K562 (cell line): ENCODE results near the gene UGT1A3. TPM values are rescaled to one million over a fixed set of nuclear protein-coding genes. Genes with fewer than 3 reads are reported as not detected.

Experiments
- ATAC-seq: fragments of 200-7000 bp; cut with Tn5 transposase; 3 replicates; pipeline ENCODE4 v1.9.1; 2020; ENCODE audit warnings: moderate library complexity
- BruUV-seq: library from RNA; stranded (reverse); fragments of 400-500 nt; replicated peaks from 2 replicates; lab custom pipeline; 2021; lab: Mats Ljungman, UMichigan
- CTCF ChIA-PET: fragments of 300-600 bp; formaldehyde crosslinking; extraction: SDS; loops from one replicate; lab custom pipeline; 2021; ENCODE audit warnings: low intra/inter-chr PET ratio; lab: Yijun Ruan, JAX
- POLR2A ChIA-PET: fragments of 300-600, 350-650 bp; sonication (Branson Sonifier 250); formaldehyde crosslinking; extraction: SDS; loops from one replicate; lab custom pipeline; 2021; ENCODE audit warnings: antibody characterized with exemption, inconsistent platforms; lab: Yijun Ruan, JAX
- DNase-seq, 4 experiments: peaks; one replicate each; pipeline versions ENCODE4 v3.0.0 to v3.0.0-alpha.2; 2011 to 2018; ENCODE audit warnings: low spot score in 3 of 4, mixed read lengths in 3 of 4; ENCODE audit errors: extremely low read depth in 1 of 4
- FAIRE-seq: peaks from 2 replicates; lab custom pipeline; 2011; peaks lifted over from hg19 to GRCh38; lab: Jason Lieb, UNC
- H2AFZ ChIP-seq: 2 replicates; pipeline ENCODE4 v1.6.0; 2011; ENCODE audit warnings: low read depth, low read length, control low read depth, inconsistent platforms
- H3K27ac ChIP-seq: fragments of 200-600 bp; 3 replicates; pipeline ENCODE4 v1.8.0; 2011; ENCODE audit warnings: low read depth, mild to moderate bottlenecking, control low read depth, inconsistent platforms, low read length, moderate library complexity, mixed read lengths; ENCODE audit errors: extremely low read depth
- H3K27me3 ChIP-seq, 2 experiments: fragments of 300-600 bp in 1 of 2; 2 replicates in 1 of 2; 3 replicates in 1 of 2; pipeline versions ENCODE4 v1.6.0 to v1.8.0; 2011; ENCODE audit warnings: inconsistent platforms in 2 of 2, low read length in 2 of 2, mild to moderate bottlenecking in 1 of 2, mixed read lengths in 1 of 2, moderate library complexity in 1 of 2; ENCODE audit not compliant: control insufficient read depth in 2 of 2, insufficient read depth in 2 of 2
- H3K36me3 ChIP-seq: fragments of 300-600 bp; 3 replicates; pipeline ENCODE4 v1.8.0; 2011; ENCODE audit warnings: mild to moderate bottlenecking, low read length, inconsistent platforms; ENCODE audit not compliant: control insufficient read depth, insufficient read depth
- H3K4me1 ChIP-seq, 2 experiments: fragments of 200-600 bp in 1 of 2; replicated peaks in 1 of 2; 2 replicates in 1 of 2; 3 replicates in 1 of 2; pipeline versions ENCODE4 v1.5.1 to v1.8.0; 2011; ENCODE audit warnings: inconsistent platforms in 2 of 2, low read length in 2 of 2, mild to moderate bottlenecking in 1 of 2, mixed read lengths in 1 of 2, moderate library complexity in 1 of 2; ENCODE audit not compliant: control insufficient read depth in 2 of 2, insufficient read depth in 2 of 2
- H3K4me2 ChIP-seq: 2 replicates; pipeline ENCODE4 v1.6.1; 2011; ENCODE audit warnings: low read length, control low read depth, inconsistent platforms, mixed read lengths; ENCODE audit not compliant: insufficient read depth
- H3K4me3 ChIP-seq: fragments of 200-600 bp; sonication (generic), shearing (Covaris generic); 2 replicates; pipeline ENCODE4 v1.5.1; 2016; ENCODE audit warnings: control low read depth, inconsistent platforms
- H3K79me2 ChIP-seq: fragments of 200-600 bp; 3 replicates; pipeline ENCODE4 v1.8.0; 2011; ENCODE audit warnings: low read length, inconsistent platforms; ENCODE audit not compliant: control insufficient read depth, insufficient read depth
- H3K9ac ChIP-seq, 2 experiments: 2 replicates each; pipeline versions ENCODE4 v1.6.0 to v1.6.1; 2011; ENCODE audit warnings: low read depth in 2 of 2, low read length in 2 of 2, control low read depth in 1 of 2, inconsistent platforms in 1 of 2, mild to moderate bottlenecking in 1 of 2, mixed read lengths in 1 of 2; ENCODE audit not compliant: insufficient read depth in 1 of 2
- H3K9me1 ChIP-seq: one replicate; pipeline ENCODE4 v1.6.0; 2011; ENCODE audit warnings: inconsistent platforms, mild to moderate bottlenecking, low read length, moderate library complexity; ENCODE audit not compliant: control insufficient read depth, insufficient read depth
- H3K9me3 ChIP-seq: replicated peaks from 2 replicates; pipeline ENCODE4 v1.5.1; 2011; ENCODE audit warnings: low read depth, low read length, inconsistent platforms; ENCODE audit not compliant: control insufficient read depth, insufficient read depth
- H4K20me1 ChIP-seq: replicated peaks from 2 replicates; pipeline ENCODE4 v1.6.1; 2011; ENCODE audit warnings: low read length, inconsistent platforms, mixed read lengths; ENCODE audit not compliant: control insufficient read depth, insufficient read depth
- CBFA2T3 ChIP-seq: fragments of 450-650 bp; IDR thresholded peaks from 2 replicates; pipeline ENCODE4 v1.6.1; 2017
- CBFB ChIP-seq: sonication (generic); formaldehyde crosslinking; IDR thresholded peaks from 2 replicates; pipeline ENCODE4 v1.4.0; 2020; ENCODE audit warnings: mild to moderate bottlenecking, missing genetic modification reagents
- MECOM ChIP-seq: fragments of 250-450 bp; sonication (Bioruptor Pico); IDR thresholded peaks from 2 replicates; pipeline ENCODE4 v1.8.0; 2022; ENCODE audit warnings: inconsistent platforms
- MYC ChIP-seq, 2 experiments: fragments of 250-450 bp in 1 of 2; sonication (Bioruptor Pico) in 1 of 2; IDR thresholded peaks; 2 replicates each; pipeline versions ENCODE4 v1.5.1 to v1.6.1; 2012 to 2021; ENCODE audit warnings: low read depth in 2 of 2, borderline replicate concordance in 1 of 2, improper control_type of control experiment in 1 of 2, low read length in 1 of 2, mild to moderate bottlenecking in 1 of 2, moderate library complexity in 1 of 2
- SIN3B ChIP-seq: fragments of 450-650 bp; IDR thresholded peaks from 2 replicates; pipeline ENCODE4 v1.6.1; 2017; ENCODE audit warnings: low read depth, mild to moderate bottlenecking, moderate library complexity
- SLC30A9 ChIP-seq: fragments of 250-450 bp; sonication (Bioruptor Pico); IDR thresholded peaks from 2 replicates; pipeline ENCODE4 v1.8.0; 2022; ENCODE audit warnings: mild to moderate bottlenecking, moderate library complexity
- SMARCE1 ChIP-seq: fragments of 450-650 bp; IDR thresholded peaks from 2 replicates; pipeline ENCODE4 v1.7.1; 2016; ENCODE audit warnings: mild to moderate bottlenecking
- ZNF347 ChIP-seq: fragments of 450-650 bp; formaldehyde crosslinking; IDR thresholded peaks from 2 replicates; pipeline ENCODE4 v1.4.0; 2020; ENCODE audit warnings: low read depth, mild to moderate bottlenecking, moderate library complexity
- WGBS: fragments of 100-300 bp; shearing (Covaris generic); methylation state at CpG from one replicate; pipeline ENCODE4 v1.1.6; 2016; ENCODE audit warnings: low coverage, mixed read lengths; ENCODE audit not compliant: insufficient coverage; ENCODE audit errors: missing lambda C conversion rate; 5-methylcytosine and 5-hydroxymethylcytosine counted together
- in situ Hi-C: fragments of 300-500 bp; cut with MboI; formaldehyde crosslinking; loops from 4 replicates; pipeline ENCODE4 v1.15.0; 2018; ENCODE audit warnings: inconsistent platforms, mixed read lengths
- intact Hi-C: fragments of 100-400 bp; cut with micrococcal nuclease; formaldehyde crosslinking; loops from 2 replicates; pipeline ENCODE4 v1.14.2; 2022
- polyA plus RNA-seq, 8 experiments: library from polyadenylated mRNA; depleted of rRNA in 4 of 8; stranded (reverse) in 5 of 8; unstranded in 3 of 8; fragments of >200 nt; fragmentation: Nextera tagmentation in 2 of 8; fragmentation: Illumina TruSeq in 1 of 8; extraction: Ambion mirVana in 2 of 8; extraction: Trizol in 1 of 8; gene quantifications; 2 replicates each; pipeline versions ENCODE4 v1.2.1 to v1.2.3, GENCODE V29; 2011 to 2014; ENCODE audit warnings: inconsistent platforms in 1 of 8, missing spikeins in 1 of 8
- total RNA-seq, 7 experiments: library from RNA; depleted of rRNA in 6 of 7; stranded (reverse); fragments of >200 nt in 6 of 7; fragmentation: Illumina TruSeq in 2 of 7; extraction: Trizol in 2 of 7; gene quantifications; 2 replicates each; pipeline versions ENCODE4 v1.2.1 to v1.2.3, GENCODE V29; 2011 to 2021; ENCODE audit warnings: low replicate concordance in 1 of 7
- TF ChIP-seq, protein P1 (sequence below): sonication (generic); formaldehyde crosslinking; IDR thresholded peaks from 2 replicates; pipeline ENCODE4 v1.4.0; 2020; ENCODE audit warnings: mild to moderate bottlenecking, missing genetic modification reagents
- TF ChIP-seq, protein P2 (sequence below): fragments of 250-450 bp; sonication (Bioruptor Pico); IDR thresholded peaks from 2 replicates; pipeline ENCODE4 v1.5.0; 2021; ENCODE audit warnings: mild to moderate bottlenecking, moderate library complexity
- TF ChIP-seq, protein P3 (sequence below), 2 experiments: fragments of 450-650 bp; conservative IDR thresholded peaks; 2 replicates each; pipeline ENCODE4 v1.6.1; 2017; ENCODE audit warnings: mild to moderate bottlenecking in 2 of 2, moderate library complexity in 2 of 2
- TF ChIP-seq, protein P4 (sequence below): fragments of 250-450 bp; sonication (Bioruptor Pico); IDR thresholded peaks from 2 replicates; pipeline ENCODE4 v1.5.0; 2020; ENCODE audit warnings: mild to moderate bottlenecking
- TF ChIP-seq, protein P5 (sequence below): fragments of 250-450 bp; sonication (Bioruptor Pico); IDR thresholded peaks from 2 replicates; pipeline ENCODE4 v1.5.1; 2021; ENCODE audit warnings: mild to moderate bottlenecking

Gene UGT1A3
- total and polyA plus RNA-seq, 9 of the 15 experiments (the other 6 are each of a cell fraction or from before 2014, with no cell fraction given), result not detected

DNA sequence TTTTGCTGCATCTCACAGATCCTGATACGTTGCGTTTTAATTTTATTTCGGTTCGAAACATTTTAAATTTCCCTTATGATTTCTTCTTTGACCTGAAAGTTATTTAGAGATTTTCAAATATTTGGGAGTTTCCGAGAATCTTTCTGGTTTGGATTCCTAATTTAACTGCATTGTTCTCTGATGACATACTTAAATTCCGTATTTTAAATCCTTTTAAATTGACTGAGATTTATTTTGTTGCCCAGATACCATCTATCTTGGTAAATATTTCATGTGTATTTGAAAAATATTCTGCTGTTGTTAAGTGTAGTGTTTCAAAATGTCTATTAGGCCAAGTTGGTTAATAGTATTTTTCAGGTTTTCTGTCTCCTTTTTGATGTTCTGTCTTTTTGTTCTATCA, 87.0 kb downstream of the UGT1A3 start:
- Histone ChIP-seq H3K9me1 (no peaks in the 10 kb centered on the region), H3K9ac (no peak overlapping the region), H3K79me2 (no peaks in the 10 kb centered on the region), H4K20me1 (no peaks in the 10 kb centered on the region; the same call in 1 of the 2 replicates), H2AFZ (no peak overlapping the region), H3K4me3 (no peak overlapping the region), H3K4me2 (no peak overlapping the region), H3K9me3 (no peaks in the 10 kb centered on the region), H3K27ac (no peak overlapping the region), H3K36me3 (no peaks in the 10 kb centered on the region), H3K27me3 (peaks cover 0 to 36% of the 10 kb centered on the region in 2 experiments; a peak in 3 of 5 replicates), H3K4me1 (no peaks in the 10 kb centered on the region; a peak in 1 of 5 replicates)
- ChIA-PET POLR2A (no interaction called here), CTCF (no interaction called here)
- BruUV-seq, result no TSS peak
- no peak for ATAC-seq
- FAIRE-seq, result no peak
- WGBS, result 3% methylated on average over 5 of the region's 6 CpGs
- in situ Hi-C loops, result no loop called here
- intact Hi-C loops, result no loop called here
- no peak for DNase-seq
- no peak for TF ChIP-seq SMARCE1
- TF ChIP-seq MYC (IDR thresholded peaks at IDR 0.05; ENCODE audit: low read depth, low read length), result no peak
- no peak for TF ChIP-seq MYC (CRISPR knock-in tag; IDR thresholded peaks at IDR 0.05; ENCODE audit: borderline replicate concordance, low read depth)
- TF ChIP-seq SIN3B, result no peak
- TF ChIP-seq, protein P1, sequence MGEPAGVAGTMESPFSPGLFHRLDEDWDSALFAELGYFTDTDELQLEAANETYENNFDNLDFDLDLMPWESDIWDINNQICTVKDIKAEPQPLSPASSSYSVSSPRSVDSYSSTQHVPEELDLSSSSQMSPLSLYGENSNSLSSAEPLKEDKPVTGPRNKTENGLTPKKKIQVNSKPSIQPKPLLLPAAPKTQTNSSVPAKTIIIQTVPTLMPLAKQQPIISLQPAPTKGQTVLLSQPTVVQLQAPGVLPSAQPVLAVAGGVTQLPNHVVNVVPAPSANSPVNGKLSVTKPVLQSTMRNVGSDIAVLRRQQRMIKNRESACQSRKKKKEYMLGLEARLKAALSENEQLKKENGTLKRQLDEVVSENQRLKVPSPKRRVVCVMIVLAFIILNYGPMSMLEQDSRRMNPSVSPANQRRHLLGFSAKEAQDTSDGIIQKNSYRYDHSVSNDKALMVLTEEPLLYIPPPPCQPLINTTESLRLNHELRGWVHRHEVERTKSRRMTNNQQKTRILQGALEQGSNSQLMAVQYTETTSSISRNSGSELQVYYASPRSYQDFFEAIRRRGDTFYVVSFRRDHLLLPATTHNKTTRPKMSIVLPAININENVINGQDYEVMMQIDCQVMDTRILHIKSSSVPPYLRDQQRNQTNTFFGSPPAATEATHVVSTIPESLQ (CRISPR knock-in tag), result no peak
- TF ChIP-seq, protein P2, sequence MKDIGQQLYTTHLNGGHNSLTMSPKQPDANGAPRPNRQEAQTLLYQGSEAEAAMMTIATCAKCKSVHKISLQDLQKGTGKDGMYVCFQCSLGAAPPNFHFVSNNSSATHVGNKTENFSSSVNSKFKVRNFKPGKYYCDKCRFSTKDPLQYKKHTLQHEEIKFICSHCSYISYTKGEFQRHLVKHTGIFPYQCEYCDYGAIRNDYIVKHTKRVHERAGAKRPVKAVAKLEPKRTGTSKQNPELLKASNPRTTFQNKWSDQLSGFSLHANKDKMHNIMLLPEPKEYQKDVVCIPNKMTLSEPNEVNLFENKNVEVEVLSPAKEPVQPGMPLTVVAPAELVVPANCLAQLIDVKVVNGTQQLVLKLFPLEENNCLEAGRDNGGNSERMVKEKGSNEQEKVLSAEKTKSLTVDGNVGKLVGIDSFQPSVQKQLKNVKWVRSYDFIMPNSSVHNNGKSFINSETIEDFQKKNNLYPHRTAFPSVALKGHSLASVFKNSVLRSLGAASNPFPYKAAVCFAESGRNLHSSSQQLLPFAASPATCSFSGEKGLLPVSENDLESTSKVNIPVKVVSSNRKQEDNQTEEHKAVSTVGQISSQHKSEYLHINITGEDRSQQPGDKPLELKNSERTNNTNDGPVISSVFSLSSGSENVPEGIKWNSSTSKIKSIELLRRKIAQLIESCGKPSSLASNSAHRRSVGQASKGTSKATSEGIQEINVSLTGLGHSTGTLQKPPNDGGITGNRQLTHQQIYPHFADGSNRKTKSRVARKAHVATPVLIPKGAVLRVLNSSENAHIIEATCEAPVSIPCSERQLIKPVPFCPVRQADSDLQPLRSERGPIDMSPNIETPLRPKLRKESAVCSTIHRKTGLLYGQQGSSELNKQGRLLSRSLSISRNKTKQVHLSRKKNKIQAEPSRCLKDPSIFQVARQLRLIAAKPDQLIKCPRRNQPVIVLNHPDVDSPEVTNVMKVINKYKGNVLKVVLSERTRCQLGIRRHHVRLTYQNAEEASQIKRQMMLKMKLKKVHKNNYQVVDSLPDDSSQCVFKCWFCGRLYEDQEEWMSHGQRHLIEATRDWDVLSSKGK (CRISPR knock-in tag), result no peak
- TF ChIP-seq, protein P3, sequence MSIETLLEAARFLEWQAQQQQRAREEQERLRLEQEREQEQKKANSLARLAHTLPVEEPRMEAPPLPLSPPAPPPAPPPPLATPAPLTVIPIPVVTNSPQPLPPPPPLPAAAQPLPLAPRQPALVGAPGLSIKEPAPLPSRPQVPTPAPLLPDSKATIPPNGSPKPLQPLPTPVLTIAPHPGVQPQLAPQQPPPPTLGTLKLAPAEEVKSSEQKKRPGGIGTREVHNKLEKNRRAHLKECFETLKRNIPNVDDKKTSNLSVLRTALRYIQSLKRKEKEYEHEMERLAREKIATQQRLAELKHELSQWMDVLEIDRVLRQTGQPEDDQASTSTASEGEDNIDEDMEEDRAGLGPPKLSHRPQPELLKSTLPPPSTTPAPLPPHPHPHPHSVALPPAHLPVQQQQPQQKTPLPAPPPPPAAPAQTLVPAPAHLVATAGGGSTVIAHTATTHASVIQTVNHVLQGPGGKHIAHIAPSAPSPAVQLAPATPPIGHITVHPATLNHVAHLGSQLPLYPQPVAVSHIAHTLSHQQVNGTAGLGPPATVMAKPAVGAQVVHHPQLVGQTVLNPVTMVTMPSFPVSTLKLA (conservative IDR thresholded peaks at IDR 0.05), result no peak
- TF ChIP-seq, protein P4, sequence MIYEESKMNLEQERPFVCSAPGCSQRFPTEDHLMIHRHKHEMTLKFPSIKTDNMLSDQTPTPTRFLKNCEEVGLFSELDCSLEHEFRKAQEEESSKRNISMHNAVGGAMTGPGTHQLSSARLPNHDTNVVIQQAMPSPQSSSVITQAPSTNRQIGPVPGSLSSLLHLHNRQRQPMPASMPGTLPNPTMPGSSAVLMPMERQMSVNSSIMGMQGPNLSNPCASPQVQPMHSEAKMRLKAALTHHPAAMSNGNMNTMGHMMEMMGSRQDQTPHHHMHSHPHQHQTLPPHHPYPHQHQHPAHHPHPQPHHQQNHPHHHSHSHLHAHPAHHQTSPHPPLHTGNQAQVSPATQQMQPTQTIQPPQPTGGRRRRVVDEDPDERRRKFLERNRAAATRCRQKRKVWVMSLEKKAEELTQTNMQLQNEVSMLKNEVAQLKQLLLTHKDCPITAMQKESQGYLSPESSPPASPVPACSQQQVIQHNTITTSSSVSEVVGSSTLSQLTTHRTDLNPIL (CRISPR knock-in tag), result no peak
- no peak for TF ChIP-seq ZNF347 (CRISPR knock-in tag)
- TF ChIP-seq SLC30A9 (CRISPR knock-in tag), result no peak
- no peak for TF ChIP-seq CBFA2T3
- no peak for TF ChIP-seq MECOM (CRISPR knock-in tag)
- no peak for TF ChIP-seq CBFB (CRISPR knock-in tag)
- TF ChIP-seq, protein P5, sequence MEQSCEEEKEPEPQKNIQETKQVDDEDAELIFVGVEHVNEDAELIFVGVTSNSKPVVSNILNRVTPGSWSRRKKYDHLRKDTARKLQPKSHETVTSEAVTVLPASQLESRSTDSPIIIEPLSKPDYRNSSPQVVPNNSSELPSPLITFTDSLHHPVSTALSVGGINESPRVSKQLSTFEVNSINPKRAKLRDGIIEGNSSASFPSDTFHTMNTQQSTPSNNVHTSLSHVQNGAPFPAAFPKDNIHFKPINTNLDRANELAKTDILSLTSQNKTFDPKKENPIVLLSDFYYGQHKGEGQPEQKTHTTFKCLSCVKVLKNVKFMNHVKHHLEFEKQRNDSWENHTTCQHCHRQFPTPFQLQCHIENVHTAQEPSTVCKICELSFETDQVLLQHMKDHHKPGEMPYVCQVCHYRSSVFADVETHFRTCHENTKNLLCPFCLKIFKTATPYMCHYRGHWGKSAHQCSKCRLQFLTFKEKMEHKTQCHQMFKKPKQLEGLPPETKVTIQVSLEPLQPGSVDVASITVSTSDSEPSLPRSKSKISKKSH (CRISPR knock-in tag), result no peak
